ENCODE results near the gene TM4SF4.
"Not testable (repeated sequence)": the region's sequence is repeated elsewhere in the genome, so short reads cannot be mapped to it uniquely, and the experiment has no call there.

Gene TM4SF4

GRCh38 chr3:149474250-149474817 is at the start of gene TM4SF4:
Gene TM4SF4 (plus strand): TSS chr3:149474697. CDS start chr3:149474878, 181 bp downstream.
- no peak for DNase-seq

- no peak for DNase-seq
Measured at GRCh38 chr3:149424918-149425317, 49.6 kb upstream of the TM4SF4 start.

- no peak for DNase-seq
Measured at GRCh38 chr3:149426325-149426724, 48.2 kb upstream of the TM4SF4 start.

- DNase-seq, result no peak
Measured at GRCh38 chr3:149428087-149428486, 46.4 kb upstream of the TM4SF4 start.

GRCh38 chr3:149430216-149430615 is 44.3 kb upstream of the TM4SF4 start:
- DNase-seq, result no peak

- DNase-seq, result no peak
Measured at GRCh38 chr3:149432149-149432548, 42.3 kb upstream of the TM4SF4 start.

GRCh38 chr3:149435996-149436885 is 38.3 kb upstream of the TM4SF4 start:
- no peak for DNase-seq

- DNase-seq, result no peak
Measured at GRCh38 chr3:149437286-149437685, 37.2 kb upstream of the TM4SF4 start.

GRCh38 chr3:149437710-149438109 is 36.8 kb upstream of the TM4SF4 start:
- DNase-seq, result no peak

GRCh38 chr3:149438981-149439380 is 35.5 kb upstream of the TM4SF4 start:
- no peak for DNase-seq

GRCh38 chr3:149441642-149442041 is 32.9 kb upstream of the TM4SF4 start:
- no peak for DNase-seq

GRCh38 chr3:149442043-149442442 is 32.5 kb upstream of the TM4SF4 start:
- DNase-seq, result no peak

- no peak for DNase-seq
Measured at GRCh38 chr3:149442851-149443544, 31.5 kb upstream of the TM4SF4 start.

GRCh38 chr3:149443545-149443912 is 31.0 kb upstream of the TM4SF4 start:
- no peak for DNase-seq

- DNase-seq, result not testable (repeated sequence)
Measured at GRCh38 chr3:149444867-149445266, 29.6 kb upstream of the TM4SF4 start.

GRCh38 chr3:149448331-149448831 is 26.1 kb upstream of the TM4SF4 start:
- no peak for DNase-seq

- no peak for DNase-seq
Measured at GRCh38 chr3:149449182-149449581, 25.3 kb upstream of the TM4SF4 start.

- no peak for DNase-seq
Measured at GRCh38 chr3:149449799-149450198, 24.7 kb upstream of the TM4SF4 start.

GRCh38 chr3:149450281-149450680 is 24.2 kb upstream of the TM4SF4 start:
- DNase-seq, result no peak

GRCh38 chr3:149452036-149452435 is 22.5 kb upstream of the TM4SF4 start:
- DNase-seq, result no peak

GRCh38 chr3:149453140-149453805 is 21.2 kb upstream of the TM4SF4 start:
- no peak for DNase-seq

- no peak for DNase-seq
Measured at GRCh38 chr3:149454746-149455145, 19.8 kb upstream of the TM4SF4 start.

GRCh38 chr3:149455366-149455765 is 19.1 kb upstream of the TM4SF4 start:
- DNase-seq, result no peak

All from activated CD8-positive, alpha-beta memory T cell treated with anti-CD3 and anti-CD28 coated beads for 24 hours (primary cell).